WTC11 (cell line): ENCODE data around the gene SPOCD1. TPM values are rescaled to one million over a fixed set of nuclear protein-coding genes. Genes with fewer than 3 reads are reported as not detected.

Source experiments
- ATAC-seq: fragments of 200-7000 bp; cut with Tn5 transposase; 2 replicates; pipeline ENCODE4 v1.10.0; 2021; ENCODE audit warnings: mild to moderate bottlenecking, moderate library complexity
- CTCF ChIA-PET: fragments of 300-600 bp; sonication (Branson Sonifier 250); formaldehyde crosslinking; loops from one replicate; lab custom pipeline; 2021; ENCODE audit warnings: antibody characterized with exemption; lab: Charles Lee
- POLR2A ChIA-PET: fragments of 350-600 bp; sonication (Branson Sonifier 250); formaldehyde crosslinking; loops from one replicate; lab custom pipeline; 2021; ENCODE audit warnings: antibody characterized with exemption; lab: Charles Lee
- DNase-seq: peaks from one replicate; pipeline ENCODE4 v3.0.0; 2021; ENCODE audit warnings: low spot score
- H3K27ac Mint-ChIP-seq: 2 replicates; pipeline ENCODE4 v1.8.0; 2021; ENCODE audit warnings: mixed read lengths
- H3K27me3 Mint-ChIP-seq: 2 replicates; pipeline ENCODE4 v1.8.0; 2021; ENCODE audit warnings: low read depth, mild to moderate bottlenecking, moderate library complexity, mixed read lengths
- H3K36me3 Mint-ChIP-seq: 2 replicates; pipeline ENCODE4 v1.8.0; 2021; ENCODE audit warnings: mixed read lengths
- H3K4me1 Mint-ChIP-seq: 2 replicates; pipeline ENCODE4 v1.8.0; 2022; ENCODE audit warnings: mixed read lengths
- H3K4me3 Mint-ChIP-seq: 2 replicates; pipeline ENCODE4 v1.8.0; 2021; ENCODE audit warnings: mild to moderate bottlenecking, moderate library complexity, mixed read lengths
- H3K9me3 Mint-ChIP-seq: 2 replicates; pipeline ENCODE4 v1.8.0; 2021; ENCODE audit warnings: mixed read lengths
- CDX4 ChIP-seq: fragments of 250-450 bp; sonication (Bioruptor Pico); IDR thresholded peaks from 2 replicates; pipeline ENCODE4 v1.9.0; 2021; ENCODE audit warnings: moderate library complexity, mild to moderate bottlenecking, inconsistent platforms, borderline replicate concordance
- CREB1 ChIP-seq: sonication (generic); formaldehyde crosslinking; IDR thresholded peaks from 2 replicates; pipeline ENCODE4 v1.8.0; 2023; ENCODE audit warnings: mild to moderate bottlenecking, missing genetic modification reagents
- E2F1 ChIP-seq: sonication (generic); formaldehyde crosslinking; IDR thresholded peaks from 2 replicates; pipeline ENCODE4 v1.8.0; 2022; ENCODE audit warnings: mild to moderate bottlenecking, missing genetic modification reagents
- GRHL2 ChIP-seq: fragments of 250-450 bp; sonication (Bioruptor Pico); IDR thresholded peaks from 2 replicates; pipeline ENCODE4 v1.8.0; 2022; ENCODE audit warnings: mild to moderate bottlenecking, moderate library complexity; ENCODE audit not compliant: insufficient replicate concordance, severe bottlenecking
- IRF1 ChIP-seq: sonication (generic); formaldehyde crosslinking; IDR thresholded peaks from 2 replicates; pipeline ENCODE4 v1.8.0; 2023; ENCODE audit warnings: missing genetic modification reagents
- TEAD4 ChIP-seq: sonication (generic); formaldehyde crosslinking; IDR thresholded peaks from 2 replicates; pipeline ENCODE4 v1.8.0; 2022; ENCODE audit warnings: mild to moderate bottlenecking, missing genetic modification reagents
- ZBTB21 ChIP-seq: sonication (generic); formaldehyde crosslinking; IDR thresholded peaks from 2 replicates; pipeline ENCODE4 v1.8.1; 2023; ENCODE audit warnings: mild to moderate bottlenecking, missing genetic modification reagents, borderline replicate concordance
- ZNF281 ChIP-seq: sonication (generic); formaldehyde crosslinking; IDR thresholded peaks from 2 replicates; pipeline ENCODE4 v1.8.0; 2023; ENCODE audit warnings: mild to moderate bottlenecking, missing genetic modification reagents
- ZNF396 ChIP-seq: fragments of 250-450 bp; sonication (Bioruptor Pico); IDR thresholded peaks from 2 replicates; pipeline ENCODE4 v1.8.0; 2021; ENCODE audit warnings: mild to moderate bottlenecking, moderate library complexity, borderline replicate concordance
- ZNF671 ChIP-seq: fragments of 250-450 bp; sonication (Bioruptor Pico); IDR thresholded peaks from 2 replicates; pipeline ENCODE4 v1.8.0; 2021; ENCODE audit warnings: mild to moderate bottlenecking
- total RNA-seq: library from RNA; stranded (reverse); gene quantifications from 3 replicates; pipeline ENCODE4 v1.2.3, GENCODE V29; 2021
- TF ChIP-seq, protein P1 (sequence below): sonication (generic); formaldehyde crosslinking; IDR thresholded peaks from 2 replicates; pipeline ENCODE4 v1.8.1; 2023; ENCODE audit warnings: mild to moderate bottlenecking, missing genetic modification reagents
- TF ChIP-seq, protein P2 (sequence below): sonication (generic); formaldehyde crosslinking; IDR thresholded peaks from 2 replicates; pipeline ENCODE4 v1.8.0; 2023; ENCODE audit warnings: missing genetic modification reagents, mild to moderate bottlenecking, borderline replicate concordance

The SPOCD1 gene
- total RNA-seq, 1 experiment from 2014 or later, result 3.0 TPM

- ATAC-seq, result no peak
- CTCF ChIA-PET, result interaction anchor here (0.9 to 4.7 kb wide), 5 partner anchors 9 to 73 kb away, joined by 3 to 282 read pairs (median 64); partner anchors contain the start of gene ADGRB2
- Mint-ChIP-seq H3K27me3 (no peaks in the 10 kb centered on the region), H3K4me1 (peaks cover 22% of the 10 kb centered on the region)
- no peak for TF ChIP-seq ZNF396
- TF ChIP-seq ZBTB21 (CRISPR knock-in tag), result no peak
- TF ChIP-seq IRF1 (CRISPR knock-in tag), result no peak
- TF ChIP-seq TEAD4, result no peak
- TF ChIP-seq, protein P1, sequence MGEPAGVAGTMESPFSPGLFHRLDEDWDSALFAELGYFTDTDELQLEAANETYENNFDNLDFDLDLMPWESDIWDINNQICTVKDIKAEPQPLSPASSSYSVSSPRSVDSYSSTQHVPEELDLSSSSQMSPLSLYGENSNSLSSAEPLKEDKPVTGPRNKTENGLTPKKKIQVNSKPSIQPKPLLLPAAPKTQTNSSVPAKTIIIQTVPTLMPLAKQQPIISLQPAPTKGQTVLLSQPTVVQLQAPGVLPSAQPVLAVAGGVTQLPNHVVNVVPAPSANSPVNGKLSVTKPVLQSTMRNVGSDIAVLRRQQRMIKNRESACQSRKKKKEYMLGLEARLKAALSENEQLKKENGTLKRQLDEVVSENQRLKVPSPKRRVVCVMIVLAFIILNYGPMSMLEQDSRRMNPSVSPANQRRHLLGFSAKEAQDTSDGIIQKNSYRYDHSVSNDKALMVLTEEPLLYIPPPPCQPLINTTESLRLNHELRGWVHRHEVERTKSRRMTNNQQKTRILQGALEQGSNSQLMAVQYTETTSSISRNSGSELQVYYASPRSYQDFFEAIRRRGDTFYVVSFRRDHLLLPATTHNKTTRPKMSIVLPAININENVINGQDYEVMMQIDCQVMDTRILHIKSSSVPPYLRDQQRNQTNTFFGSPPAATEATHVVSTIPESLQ (CRISPR knock-in tag), result no peak
- TF ChIP-seq CREB1 (CRISPR knock-in tag), result no peak
- TF ChIP-seq, protein P2, sequence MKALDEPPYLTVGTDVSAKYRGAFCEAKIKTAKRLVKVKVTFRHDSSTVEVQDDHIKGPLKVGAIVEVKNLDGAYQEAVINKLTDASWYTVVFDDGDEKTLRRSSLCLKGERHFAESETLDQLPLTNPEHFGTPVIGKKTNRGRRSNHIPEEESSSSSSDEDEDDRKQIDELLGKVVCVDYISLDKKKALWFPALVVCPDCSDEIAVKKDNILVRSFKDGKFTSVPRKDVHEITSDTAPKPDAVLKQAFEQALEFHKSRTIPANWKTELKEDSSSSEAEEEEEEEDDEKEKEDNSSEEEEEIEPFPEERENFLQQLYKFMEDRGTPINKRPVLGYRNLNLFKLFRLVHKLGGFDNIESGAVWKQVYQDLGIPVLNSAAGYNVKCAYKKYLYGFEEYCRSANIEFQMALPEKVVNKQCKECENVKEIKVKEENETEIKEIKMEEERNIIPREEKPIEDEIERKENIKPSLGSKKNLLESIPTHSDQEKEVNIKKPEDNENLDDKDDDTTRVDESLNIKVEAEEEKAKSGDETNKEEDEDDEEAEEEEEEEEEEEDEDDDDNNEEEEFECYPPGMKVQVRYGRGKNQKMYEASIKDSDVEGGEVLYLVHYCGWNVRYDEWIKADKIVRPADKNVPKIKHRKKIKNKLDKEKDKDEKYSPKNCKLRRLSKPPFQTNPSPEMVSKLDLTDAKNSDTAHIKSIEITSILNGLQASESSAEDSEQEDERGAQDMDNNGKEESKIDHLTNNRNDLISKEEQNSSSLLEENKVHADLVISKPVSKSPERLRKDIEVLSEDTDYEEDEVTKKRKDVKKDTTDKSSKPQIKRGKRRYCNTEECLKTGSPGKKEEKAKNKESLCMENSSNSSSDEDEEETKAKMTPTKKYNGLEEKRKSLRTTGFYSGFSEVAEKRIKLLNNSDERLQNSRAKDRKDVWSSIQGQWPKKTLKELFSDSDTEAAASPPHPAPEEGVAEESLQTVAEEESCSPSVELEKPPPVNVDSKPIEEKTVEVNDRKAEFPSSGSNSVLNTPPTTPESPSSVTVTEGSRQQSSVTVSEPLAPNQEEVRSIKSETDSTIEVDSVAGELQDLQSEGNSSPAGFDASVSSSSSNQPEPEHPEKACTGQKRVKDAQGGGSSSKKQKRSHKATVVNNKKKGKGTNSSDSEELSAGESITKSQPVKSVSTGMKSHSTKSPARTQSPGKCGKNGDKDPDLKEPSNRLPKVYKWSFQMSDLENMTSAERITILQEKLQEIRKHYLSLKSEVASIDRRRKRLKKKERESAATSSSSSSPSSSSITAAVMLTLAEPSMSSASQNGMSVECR (CRISPR knock-in tag), result no peak
- TF ChIP-seq E2F1 (CRISPR knock-in tag), result no peak
- TF ChIP-seq GRHL2, result no peak
- TF ChIP-seq ZNF671 (CRISPR knock-in tag), result no peak
- TF ChIP-seq ZNF281 (CRISPR knock-in tag), result no peak
- no peak for TF ChIP-seq CDX4 (CRISPR knock-in tag)
- TF ChIP-seq, all 79 proteins: peak for 0
- Mint-ChIP-seq H3K36me3 (no peaks in the 10 kb centered on the region), H3K27ac (no peak overlapping the region; the same call in 1 of the 2 replicates), H3K4me3 (peak overlapping the region; percentile 83), H3K9me3 (no peaks in the 10 kb centered on the region)
- peak; percentile 5 for DNase-seq
- POLR2A ChIA-PET, result no interaction called here
Measured at GRCh38 chr1:31787261-31787660, 28.6 kb downstream of the SPOCD1 start.
